WTC11 (cell line): ENCODE data around the gene AHR. TPM values are rescaled to one million over a fixed set of nuclear protein-coding genes. Genes with fewer than 3 reads are reported as not detected.

Experiments
- ATAC-seq: fragments of 200-7000 bp; cut with Tn5 transposase; 2 replicates; pipeline ENCODE4 v1.10.0; 2021; ENCODE audit warnings: mild to moderate bottlenecking, moderate library complexity
- CTCF ChIA-PET: fragments of 300-600 bp; sonication (Branson Sonifier 250); formaldehyde crosslinking; loops from one replicate; lab custom pipeline; 2021; ENCODE audit warnings: antibody characterized with exemption; lab: Charles Lee
- POLR2A ChIA-PET: fragments of 350-600 bp; sonication (Branson Sonifier 250); formaldehyde crosslinking; loops from one replicate; lab custom pipeline; 2021; ENCODE audit warnings: antibody characterized with exemption; lab: Charles Lee
- DNase-seq: peaks from one replicate; pipeline ENCODE4 v3.0.0; 2021; ENCODE audit warnings: low spot score
- H3K27ac Mint-ChIP-seq: 2 replicates; pipeline ENCODE4 v1.8.0; 2021; ENCODE audit warnings: mixed read lengths
- H3K27me3 Mint-ChIP-seq: 2 replicates; pipeline ENCODE4 v1.8.0; 2021; ENCODE audit warnings: low read depth, mild to moderate bottlenecking, moderate library complexity, mixed read lengths
- H3K36me3 Mint-ChIP-seq: 2 replicates; pipeline ENCODE4 v1.8.0; 2021; ENCODE audit warnings: mixed read lengths
- H3K4me1 Mint-ChIP-seq: 2 replicates; pipeline ENCODE4 v1.8.0; 2022; ENCODE audit warnings: mixed read lengths
- H3K4me3 Mint-ChIP-seq: 2 replicates; pipeline ENCODE4 v1.8.0; 2021; ENCODE audit warnings: mild to moderate bottlenecking, moderate library complexity, mixed read lengths
- H3K9me3 Mint-ChIP-seq: 2 replicates; pipeline ENCODE4 v1.8.0; 2021; ENCODE audit warnings: mixed read lengths
- AR ChIP-seq: fragments of 250-450 bp; sonication (Bioruptor Pico); IDR thresholded peaks from 2 replicates; pipeline ENCODE4 v1.9.0; 2021; ENCODE audit warnings: mild to moderate bottlenecking
- ATF1 ChIP-seq: sonication (generic); formaldehyde crosslinking; IDR thresholded peaks from 2 replicates; pipeline ENCODE4 v1.8.1; 2023; ENCODE audit warnings: mild to moderate bottlenecking, moderate library complexity, missing genetic modification reagents
- ATF6 ChIP-seq: sonication (generic); formaldehyde crosslinking; IDR thresholded peaks from 2 replicates; pipeline ENCODE4 v1.8.1; 2023; ENCODE audit warnings: mild to moderate bottlenecking, missing genetic modification reagents
- CBFB ChIP-seq: sonication (generic); formaldehyde crosslinking; IDR thresholded peaks from 2 replicates; pipeline ENCODE4 v1.8.1; 2022; ENCODE audit warnings: mild to moderate bottlenecking, low read depth, missing genetic modification reagents
- CDX4 ChIP-seq: fragments of 250-450 bp; sonication (Bioruptor Pico); IDR thresholded peaks from 2 replicates; pipeline ENCODE4 v1.9.0; 2021; ENCODE audit warnings: moderate library complexity, mild to moderate bottlenecking, inconsistent platforms, borderline replicate concordance
- CREM ChIP-seq: sonication (generic); formaldehyde crosslinking; IDR thresholded peaks from 2 replicates; pipeline ENCODE4 v1.8.1; 2022; ENCODE audit warnings: mild to moderate bottlenecking, missing genetic modification reagents, moderate library complexity
- CTCF ChIP-seq: fragments of 200-600 bp; IDR thresholded peaks from 2 replicates; pipeline ENCODE4 v1.8.0; 2022; ENCODE audit warnings: antibody characterized with exemption
- ERG ChIP-seq: fragments of 250-450 bp; sonication (Bioruptor Pico); IDR thresholded peaks from 2 replicates; pipeline ENCODE4 v1.8.0; 2021; ENCODE audit warnings: mild to moderate bottlenecking
- FOXJ3 ChIP-seq: sonication (generic); formaldehyde crosslinking; IDR thresholded peaks from 2 replicates; pipeline ENCODE4 v1.9.0; 2021; ENCODE audit warnings: missing genetic modification reagents, mild to moderate bottlenecking, borderline replicate concordance
- FOXK1 ChIP-seq: sonication (generic); formaldehyde crosslinking; IDR thresholded peaks from 2 replicates; pipeline ENCODE4 v1.8.0; 2022; ENCODE audit warnings: mild to moderate bottlenecking, moderate library complexity, missing genetic modification reagents
- FOXP1 ChIP-seq: sonication (generic); formaldehyde crosslinking; IDR thresholded peaks from 2 replicates; pipeline ENCODE4 v1.8.0; 2022; ENCODE audit warnings: missing genetic modification reagents, mild to moderate bottlenecking, moderate library complexity, borderline replicate concordance
- GRHL2 ChIP-seq: fragments of 250-450 bp; sonication (Bioruptor Pico); IDR thresholded peaks from 2 replicates; pipeline ENCODE4 v1.8.0; 2022; ENCODE audit warnings: mild to moderate bottlenecking, moderate library complexity; ENCODE audit not compliant: insufficient replicate concordance, severe bottlenecking
- GTF2I ChIP-seq: fragments of 250-450 bp; sonication (Bioruptor Pico); conservative IDR thresholded peaks from 2 replicates; pipeline ENCODE4 v1.4.0; 2021; ENCODE audit warnings: mild to moderate bottlenecking
- MAX ChIP-seq: sonication (generic); formaldehyde crosslinking; IDR thresholded peaks from 2 replicates; pipeline ENCODE4 v1.8.0; 2022; ENCODE audit warnings: mild to moderate bottlenecking, missing genetic modification reagents
- NFE2L1 ChIP-seq: sonication (generic); formaldehyde crosslinking; IDR thresholded peaks from 2 replicates; pipeline ENCODE4 v1.8.1; 2023; ENCODE audit warnings: missing genetic modification reagents
- NR2C2 ChIP-seq: sonication (generic); formaldehyde crosslinking; IDR thresholded peaks from 2 replicates; pipeline ENCODE4 v1.8.0; 2022; ENCODE audit warnings: mild to moderate bottlenecking, missing genetic modification reagents
- SMAD4 ChIP-seq: sonication (generic); formaldehyde crosslinking; IDR thresholded peaks from 2 replicates; pipeline ENCODE4 v1.8.0; 2022; ENCODE audit warnings: mild to moderate bottlenecking, missing genetic modification reagents
- ZNF317 ChIP-seq: sonication (generic); formaldehyde crosslinking; IDR thresholded peaks from 2 replicates; pipeline ENCODE4 v1.8.1; 2023; ENCODE audit warnings: low read depth, mild to moderate bottlenecking, moderate library complexity, missing genetic modification reagents, borderline replicate concordance
- total RNA-seq: library from RNA; stranded (reverse); gene quantifications from 3 replicates; pipeline ENCODE4 v1.2.3, GENCODE V29; 2021

Gene AHR
- total RNA-seq, 1 experiment from 2014 or later: 5.8 TPM

- ATAC-seq (no peak), DNase-seq (no peak)
- Mint-ChIP-seq H3K27me3 (no peaks in the 10 kb centered on the region), H3K4me1 (peaks cover 6% of the 10 kb centered on the region; the same call in 1 of the 2 replicates), H3K4me3 (no peak overlapping the region), H3K36me3 (no peaks in the 10 kb centered on the region), H3K27ac (no peak overlapping the region), H3K9me3 (no peaks in the 10 kb centered on the region)
- ChIA-PET CTCF (no interaction called here), POLR2A (no interaction called here)
- TF ChIP-seq AR (no peak), CTCF (no peak), FOXJ3 (CRISPR knock-in tag) (no peak), CBFB (CRISPR knock-in tag) (no peak), CREM (CRISPR knock-in tag) (no peak), GTF2I (CRISPR knock-in tag) (no peak), SMAD4 (CRISPR knock-in tag) (no peak), GRHL2 (CRISPR knock-in tag) (no peak), NR2C2 (CRISPR knock-in tag) (no peak), ZNF317 (CRISPR knock-in tag) (no peak), ERG (CRISPR knock-in tag) (no peak), FOXK1 (CRISPR knock-in tag) (no peak), FOXP1 (CRISPR knock-in tag) (no peak), MAX (CRISPR knock-in tag) (no peak), ATF6 (CRISPR knock-in tag) (no peak), CDX4 (CRISPR knock-in tag) (no peak), ATF1 (CRISPR knock-in tag) (no peak), NFE2L1 (no peak)
- TF ChIP-seq, all 79 proteins: peak for 0
Observed at GRCh38 chr7:17371671-17372524, 73.4 kb downstream of the AHR start.
